Measurements from ENCODE around the gene CCDC201. TPM values are rescaled to one million over a fixed set of nuclear protein-coding genes. Genes with fewer than 3 reads are reported as not detected.

CCDC201 gene
- total RNA-seq, 2 experiments from 2014 or later, result not detected

- Mint-ChIP-seq H3K4me1 (ENCODE audit: low read depth) (no peaks in the 10 kb centered on the region), H3K36me3 (no peaks in the 10 kb centered on the region), H3K27me3 (peaks cover 17% of the 10 kb centered on the region), H3K9me3 (no peaks in the 10 kb centered on the region), H3K4me3 (no peak overlapping the region), H3K27ac (no peak overlapping the region)
- intact Hi-C loops (cut with micrococcal nuclease), result no loop called here
- DNase-seq, result no peak
- ChIA-PET CTCF (interaction anchor here (2.3 kb wide), 1 partner anchor 10 kb away, joined by 5 read pairs; no protein-coding TSS in a partner anchor), POLR2A (no interaction called here)
Observed at GRCh38 chr7:45881759-45882464, 9.0 kb upstream of the CCDC201 start.

- H3K36me3 Mint-ChIP-seq, result no peaks in the 10 kb centered on the region
Observed at GRCh38 chr7:45881280-45881758, 8.4 kb upstream of the CCDC201 start.

GRCh38 chr7:45880433-45880860, 7.6 kb upstream of the CCDC201 start:
- Mint-ChIP-seq H3K4me3 (no peak overlapping the region), H3K27me3 (peaks cover 12% of the 10 kb centered on the region), H3K36me3 (no peaks in the 10 kb centered on the region), H3K9me3 (no peaks in the 10 kb centered on the region), H3K4me1 (ENCODE audit: low read depth) (no peaks in the 10 kb centered on the region), H3K27ac (no peak overlapping the region)
- DNase-seq, result no peak
- ChIA-PET CTCF (no interaction called here), POLR2A (no interaction called here)
- intact Hi-C loops (cut with micrococcal nuclease), result no loop called here

More at GRCh38 chr7:45881280-45881758, 8.4 kb upstream of the CCDC201 start:
- ChIA-PET POLR2A (no interaction called here), CTCF (no interaction called here)
- Mint-ChIP-seq H3K27ac (no peak overlapping the region), H3K4me3 (no peak overlapping the region), H3K9me3 (no peaks in the 10 kb centered on the region), H3K27me3 (peaks cover 16% of the 10 kb centered on the region), H3K4me1 (ENCODE audit: low read depth) (no peaks in the 10 kb centered on the region)
- no peak for DNase-seq
- intact Hi-C loops (cut with micrococcal nuclease), result no loop called here

- H3K27ac Mint-ChIP-seq, result no peak overlapping the region
- no peak for DNase-seq
- no peaks in the 10 kb centered on the region for H3K4me1 Mint-ChIP-seq (ENCODE audit: low read depth)
- POLR2A ChIA-PET, result no interaction called here
- intact Hi-C loops (cut with micrococcal nuclease), result no loop called here
- no peaks in the 10 kb centered on the region for H3K36me3 Mint-ChIP-seq
- no peak overlapping the region for H3K4me3 Mint-ChIP-seq
- no peaks in the 10 kb centered on the region for H3K9me3 Mint-ChIP-seq
- H3K27me3 Mint-ChIP-seq, result peaks cover 3% of the 10 kb centered on the region
- CTCF ChIA-PET, result interaction anchor here (1.0 kb wide), 1 partner anchor 13 kb away, joined by 3 read pairs; no protein-coding TSS in a partner anchor
Observed at GRCh38 chr7:45878457-45879144, 5.7 kb upstream of the CCDC201 start.

- no peaks in the 10 kb centered on the region for H3K27me3 Mint-ChIP-seq
- no peaks in the 10 kb centered on the region for H3K9me3 Mint-ChIP-seq
- H3K27ac Mint-ChIP-seq, result no peak overlapping the region
- ChIA-PET CTCF (no interaction called here), POLR2A (no interaction called here)
- DNase-seq, result no peak
- H3K36me3 Mint-ChIP-seq, result no peaks in the 10 kb centered on the region
- no peak overlapping the region for H3K4me3 Mint-ChIP-seq
- no peaks in the 10 kb centered on the region for H3K4me1 Mint-ChIP-seq (ENCODE audit: low read depth)
- intact Hi-C loops (cut with micrococcal nuclease), result no loop called here
Observed at GRCh38 chr7:45876519-45876918, 3.6 kb upstream of the CCDC201 start.

GRCh38 chr7:45874408-45875131, 1.7 kb upstream of the CCDC201 start:
- ChIA-PET POLR2A (no interaction called here), CTCF (no interaction called here)
- Mint-ChIP-seq H3K4me3 (no peak overlapping the region), H3K9me3 (no peaks in the 10 kb centered on the region), H3K36me3 (no peaks in the 10 kb centered on the region), H3K4me1 (ENCODE audit: low read depth) (no peaks in the 10 kb centered on the region), H3K27me3 (no peaks in the 10 kb centered on the region), H3K27ac (no peak overlapping the region)
- intact Hi-C loops (cut with micrococcal nuclease), result no loop called here
- DNase-seq, result no peak

GRCh38 chr7:45873355-45873754, 473 bp upstream of the CCDC201 start:
- no peak for DNase-seq
- no peak overlapping the region for H3K27ac Mint-ChIP-seq
- H3K27me3 Mint-ChIP-seq, result peaks cover 4% of the 10 kb centered on the region
- no peaks in the 10 kb centered on the region for H3K4me1 Mint-ChIP-seq (ENCODE audit: low read depth)
- POLR2A ChIA-PET, result no interaction called here
- H3K9me3 Mint-ChIP-seq, result no peaks in the 10 kb centered on the region
- H3K36me3 Mint-ChIP-seq, result no peaks in the 10 kb centered on the region
- CTCF ChIA-PET, result no interaction called here
- H3K4me3 Mint-ChIP-seq, result no peak overlapping the region
- intact Hi-C loops (cut with micrococcal nuclease), result no loop called here

GRCh38 chr7:45872116-45873034, 507 bp downstream of the CCDC201 start:
- Mint-ChIP-seq H3K27me3 (peaks cover 4% of the 10 kb centered on the region), H3K27ac (no peak overlapping the region), H3K4me3 (no peak overlapping the region), H3K4me1 (ENCODE audit: low read depth) (no peaks in the 10 kb centered on the region), H3K36me3 (no peaks in the 10 kb centered on the region), H3K9me3 (no peaks in the 10 kb centered on the region)
- intact Hi-C loops (cut with micrococcal nuclease), result no loop called here
- ChIA-PET POLR2A (no interaction called here), CTCF (no interaction called here)
- DNase-seq, result no peak

GRCh38 chr7:45869426-45869825, 3.5 kb downstream of the CCDC201 start:
- Mint-ChIP-seq H3K36me3 (no peaks in the 10 kb centered on the region), H3K4me3 (no peak overlapping the region), H3K27ac (no peak overlapping the region), H3K9me3 (no peaks in the 10 kb centered on the region), H3K4me1 (ENCODE audit: low read depth) (no peaks in the 10 kb centered on the region), H3K27me3 (peaks cover 4% of the 10 kb centered on the region)
- ChIA-PET CTCF (no interaction called here), POLR2A (no interaction called here)
- intact Hi-C loops (cut with micrococcal nuclease), result no loop called here
- DNase-seq, result no peak

GRCh38 chr7:45867471-45867870, 5.4 kb downstream of the CCDC201 start:
- H3K27me3 Mint-ChIP-seq, result peaks cover 4% of the 10 kb centered on the region
- no peak for DNase-seq
- ChIA-PET POLR2A (no interaction called here), CTCF (no interaction called here)
- H3K36me3 Mint-ChIP-seq, result no peaks in the 10 kb centered on the region
- H3K9me3 Mint-ChIP-seq, result no peaks in the 10 kb centered on the region
- H3K27ac Mint-ChIP-seq, result no peak overlapping the region
- intact Hi-C loops (cut with micrococcal nuclease), result no loop called here
- no peak overlapping the region for H3K4me3 Mint-ChIP-seq
- no peaks in the 10 kb centered on the region for H3K4me1 Mint-ChIP-seq (ENCODE audit: low read depth)

- intact Hi-C loops (cut with micrococcal nuclease), result no loop called here
Observed at GRCh38 chr7:45865594-45866410, 7.1 kb downstream of the CCDC201 start.

More at GRCh38 chr7:45865594-45866410, 7.1 kb downstream of the CCDC201 start:
- Mint-ChIP-seq H3K9me3 (no peaks in the 10 kb centered on the region), H3K36me3 (no peaks in the 10 kb centered on the region), H3K4me3 (no peak overlapping the region), H3K4me1 (ENCODE audit: low read depth) (no peaks in the 10 kb centered on the region), H3K27ac (no peak overlapping the region), H3K27me3 (peaks cover 7% of the 10 kb centered on the region)
- no peak for DNase-seq
- CTCF ChIA-PET, result interaction anchor here (1.0 kb wide), 1 partner anchor 13 kb away, joined by 3 read pairs; no protein-coding TSS in a partner anchor
- POLR2A ChIA-PET, result no interaction called here
